ENCODE results near the gene GTPBP1.

GTPBP1 gene

DNA sequence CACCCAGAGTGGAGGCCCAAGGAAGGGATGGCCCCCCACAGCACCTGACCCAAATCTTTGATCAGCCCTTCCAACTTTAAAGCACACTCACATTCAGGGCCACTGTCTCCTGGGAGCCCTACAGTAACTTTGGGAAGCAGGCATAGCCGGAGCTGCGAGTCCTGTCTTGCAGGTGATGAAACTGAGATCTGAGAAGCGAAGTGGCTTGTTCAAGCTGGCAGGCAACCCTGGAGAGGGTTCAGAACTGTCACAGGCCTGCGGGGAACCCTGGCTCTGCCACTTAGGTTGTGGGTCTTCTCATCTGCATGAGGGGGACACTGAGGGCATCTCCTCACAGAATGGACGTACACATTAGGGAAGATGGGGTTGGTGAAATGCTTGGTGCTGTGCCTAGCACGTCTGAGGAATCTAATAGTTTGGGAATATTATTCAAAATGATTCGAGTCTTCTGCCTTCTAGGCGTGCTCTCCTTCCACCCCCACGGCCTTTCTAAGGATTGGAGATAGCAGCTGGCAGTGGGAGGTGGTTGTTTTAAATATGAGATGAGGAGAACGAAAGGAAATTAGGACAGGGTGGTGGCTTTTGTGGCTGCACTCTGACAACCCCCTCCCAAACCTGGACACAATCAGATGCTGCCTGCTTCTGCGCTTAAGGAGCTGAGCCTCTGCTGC lies 68.9 kb downstream of the GTPBP1 start:
- Histone ChIP-seq H3K4me3 (ENCODE audit: low read length) (no peak overlapping the region), H3K9me2 (replicated peaks; ENCODE audit: insufficient read depth, low read length) (no peaks in the 10 kb centered on the region), H3K27ac (ENCODE audit: low read length) (no peak overlapping the region), H3F3A (ENCODE audit: insufficient read depth, low read length) (no peaks in the 10 kb centered on the region), H3K4me1 (ENCODE audit: low read length) (no peaks in the 10 kb centered on the region), H3K79me2 (ENCODE audit: low read length) (no peaks in the 10 kb centered on the region), H2AFZ (ENCODE audit: low read length) (no peak overlapping the region), H3K36me3 (replicated peaks; ENCODE audit: insufficient read depth, low read length) (no peaks in the 10 kb centered on the region), H3K27me3 (replicated peaks; ENCODE audit: insufficient read depth, low read length) (no peaks in the 10 kb centered on the region), H3K9me3 (replicated peaks; ENCODE audit: insufficient read depth, low read length) (no peaks in the 10 kb centered on the region), H4K20me1 (ENCODE audit: insufficient read depth, low read length) (no peaks in the 10 kb centered on the region), H3K4me2 (ENCODE audit: low read depth, low read length) (no peak overlapping the region), H3K9ac (ENCODE audit: low read length) (no peak overlapping the region)
- TF ChIP-seq EZH2 (optimal IDR thresholded peaks at IDR 0.05; ENCODE audit: low read depth, low read length) (no peak), EZH2phosphoT487 (IDR thresholded peaks at IDR 0.05; ENCODE audit: low read length) (no peak)
- TF ChIP-seq, protein P1, sequence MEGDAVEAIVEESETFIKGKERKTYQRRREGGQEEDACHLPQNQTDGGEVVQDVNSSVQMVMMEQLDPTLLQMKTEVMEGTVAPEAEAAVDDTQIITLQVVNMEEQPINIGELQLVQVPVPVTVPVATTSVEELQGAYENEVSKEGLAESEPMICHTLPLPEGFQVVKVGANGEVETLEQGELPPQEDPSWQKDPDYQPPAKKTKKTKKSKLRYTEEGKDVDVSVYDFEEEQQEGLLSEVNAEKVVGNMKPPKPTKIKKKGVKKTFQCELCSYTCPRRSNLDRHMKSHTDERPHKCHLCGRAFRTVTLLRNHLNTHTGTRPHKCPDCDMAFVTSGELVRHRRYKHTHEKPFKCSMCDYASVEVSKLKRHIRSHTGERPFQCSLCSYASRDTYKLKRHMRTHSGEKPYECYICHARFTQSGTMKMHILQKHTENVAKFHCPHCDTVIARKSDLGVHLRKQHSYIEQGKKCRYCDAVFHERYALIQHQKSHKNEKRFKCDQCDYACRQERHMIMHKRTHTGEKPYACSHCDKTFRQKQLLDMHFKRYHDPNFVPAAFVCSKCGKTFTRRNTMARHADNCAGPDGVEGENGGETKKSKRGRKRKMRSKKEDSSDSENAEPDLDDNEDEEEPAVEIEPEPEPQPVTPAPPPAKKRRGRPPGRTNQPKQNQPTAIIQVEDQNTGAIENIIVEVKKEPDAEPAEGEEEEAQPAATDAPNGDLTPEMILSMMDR (IDR thresholded peaks at IDR 0.05; ENCODE audit: low read length) = no peak
- DNase-seq = no peak

DNA sequence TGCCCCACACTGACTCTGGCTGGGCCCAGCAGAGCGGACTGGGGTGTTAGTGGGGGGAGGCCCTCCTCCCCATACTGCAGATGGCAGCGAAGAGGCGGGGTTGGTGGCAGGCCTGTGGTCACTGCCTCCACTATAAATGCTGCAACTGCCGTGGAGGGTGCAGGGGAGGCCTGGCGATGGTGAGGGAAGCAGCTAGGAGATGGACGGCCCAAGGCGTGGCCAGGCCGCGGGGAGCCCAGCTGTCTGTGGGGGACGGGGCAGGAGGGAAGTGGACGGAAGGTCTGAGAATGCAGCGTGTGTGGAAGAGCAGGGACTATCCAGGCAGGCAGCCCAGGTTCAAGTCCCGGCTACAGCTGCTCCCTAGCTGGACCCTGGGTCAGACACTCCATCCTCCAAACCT lies 69.9 kb downstream of the GTPBP1 start:
- DNase-seq = no peak
- H3K36me3 ChIP-seq (replicated peaks; ENCODE audit: insufficient read depth, low read length) = no peaks in the 10 kb centered on the region
- no peak overlapping the region for H2AFZ ChIP-seq (ENCODE audit: low read length)
- H4K20me1 ChIP-seq (ENCODE audit: insufficient read depth, low read length) = no peaks in the 10 kb centered on the region
- H3K4me1 ChIP-seq (ENCODE audit: low read length) = no peaks in the 10 kb centered on the region
- no peaks in the 10 kb centered on the region for H3K27me3 ChIP-seq (replicated peaks; ENCODE audit: insufficient read depth, low read length)
- TF ChIP-seq, protein P1 (IDR thresholded peaks at IDR 0.05; ENCODE audit: low read length) = no peak
- H3K9me3 ChIP-seq (replicated peaks; ENCODE audit: insufficient read depth, low read length) = no peaks in the 10 kb centered on the region
- H3F3A ChIP-seq (ENCODE audit: insufficient read depth, low read length) = no peaks in the 10 kb centered on the region
- no peak overlapping the region for H3K27ac ChIP-seq (ENCODE audit: low read length)
- H3K79me2 ChIP-seq (ENCODE audit: low read length) = no peaks in the 10 kb centered on the region
- no peak overlapping the region for H3K4me3 ChIP-seq (ENCODE audit: low read length)
- H3K9me2 ChIP-seq (replicated peaks; ENCODE audit: insufficient read depth, low read length) = no peaks in the 10 kb centered on the region
- no peak overlapping the region for H3K4me2 ChIP-seq (ENCODE audit: low read depth, low read length)
- no peak overlapping the region for H3K9ac ChIP-seq (ENCODE audit: low read length)

DNA sequence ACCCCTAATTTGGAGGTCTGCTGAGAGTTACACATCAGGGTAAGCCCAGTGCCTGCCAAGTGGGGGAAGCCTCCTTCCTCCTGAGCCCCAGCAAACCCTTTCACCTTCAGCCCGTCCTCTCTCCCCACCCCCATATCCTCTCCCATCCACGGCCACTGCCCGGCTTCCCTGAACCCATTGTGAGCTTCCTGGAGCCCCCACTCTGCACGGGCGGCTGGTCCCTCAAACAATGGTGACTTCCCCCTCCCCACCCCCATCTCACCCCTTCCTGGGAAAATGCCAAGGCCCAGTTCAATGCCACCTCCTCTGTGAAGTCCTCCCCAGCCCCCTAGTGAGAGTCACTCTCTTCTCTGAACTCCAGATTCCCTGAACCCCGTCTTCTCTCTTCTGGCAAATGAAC lies 70.3 kb downstream of the GTPBP1 start:
- Histone ChIP-seq H3K27ac (ENCODE audit: low read length) (no peak overlapping the region), H3K9me3 (replicated peaks; ENCODE audit: insufficient read depth, low read length) (no peaks in the 10 kb centered on the region), H3K27me3 (replicated peaks; ENCODE audit: insufficient read depth, low read length) (no peaks in the 10 kb centered on the region), H3K4me1 (ENCODE audit: low read length) (no peaks in the 10 kb centered on the region), H3K9ac (ENCODE audit: low read length) (no peak overlapping the region), H4K20me1 (ENCODE audit: insufficient read depth, low read length) (no peaks in the 10 kb centered on the region), H3K4me2 (ENCODE audit: low read depth, low read length) (no peak overlapping the region), H2AFZ (ENCODE audit: low read length) (no peak overlapping the region), H3K79me2 (ENCODE audit: low read length) (no peaks in the 10 kb centered on the region), H3K36me3 (replicated peaks; ENCODE audit: insufficient read depth, low read length) (no peaks in the 10 kb centered on the region), H3F3A (ENCODE audit: insufficient read depth, low read length) (no peaks in the 10 kb centered on the region), H3K4me3 (ENCODE audit: low read length) (no peak overlapping the region), H3K9me2 (replicated peaks; ENCODE audit: insufficient read depth, low read length) (no peaks in the 10 kb centered on the region)
- DNase-seq = no peak
- TF ChIP-seq EZH2phosphoT487 (IDR thresholded peaks at IDR 0.05; ENCODE audit: low read length) (no peak), EZH2 (optimal IDR thresholded peaks at IDR 0.05; ENCODE audit: low read depth, low read length) (no peak)
- TF ChIP-seq, protein P1 (IDR thresholded peaks at IDR 0.05; ENCODE audit: low read length) = no peak

Measured in MM.1S (cell line).